Prostate gland (tissue), 2 donors: ENCODE data around the gene BTF3L4.

ENCODE experiments used
- CTCF ChIP-seq, 4 experiments: fragments of 200-600 bp in 2 of 4; fragments of 450-650 bp in 2 of 4; sonication (generic) in 2 of 4; IDR thresholded peaks; 1 replicate in 3 of 4; 2 replicates in 1 of 4; pipeline ENCODE4 v1.5.1; 2016 to 2019; ENCODE audit warnings: antibody characterized with exemption in 4 of 4, mild to moderate bottlenecking in 2 of 4, moderate library complexity in 2 of 4
- POLR2A ChIP-seq: fragments of 450-650 bp; IDR thresholded peaks from one replicate; pipeline ENCODE4 v1.6.1; 2016; ENCODE audit warnings: antibody characterized with exemption, mild to moderate bottlenecking

GRCh38 chr1:52059888-52060287 lies 3.8 kb downstream of the BTF3L4 start:
- TF ChIP-seq CTCF (IDR thresholded peaks at IDR 0.05) (no peak), POLR2A (no peak)
